ENCODE data around the gene PRSS37.
"Not testable (repeated sequence)": the region's sequence is repeated elsewhere in the genome, so short reads cannot be mapped to it uniquely, and the experiment has no call there.

PRSS37 gene

GRCh38 chr7:141841385-141841784, at the start of gene PRSS37:
PRSS37 (minus strand) TSS chr7:141841485; CDS start chr7:141841049, 436 bp downstream.
- no peak for DNase-seq (ENCODE audit: low read depth)

- no peak for DNase-seq (ENCODE audit: low read depth)
Observed at GRCh38 chr7:141889321-141889720, 48.0 kb upstream of the PRSS37 start.

- no peak for DNase-seq (ENCODE audit: low read depth)
Observed at GRCh38 chr7:141884539-141885225, 43.4 kb upstream of the PRSS37 start.

- no peak for DNase-seq (ENCODE audit: low read depth)
Observed at GRCh38 chr7:141880960-141881359, 39.7 kb upstream of the PRSS37 start.

GRCh38 chr7:141877365-141877764, 36.1 kb upstream of the PRSS37 start:
- DNase-seq (ENCODE audit: low read depth), result no peak

- DNase-seq (ENCODE audit: low read depth), result no peak
Observed at GRCh38 chr7:141876371-141876770, 35.1 kb upstream of the PRSS37 start.

- DNase-seq (ENCODE audit: low read depth), result no peak
Observed at GRCh38 chr7:141875453-141875852, 34.2 kb upstream of the PRSS37 start.

- DNase-seq (ENCODE audit: low read depth), result no peak
Observed at GRCh38 chr7:141874787-141875186, 33.5 kb upstream of the PRSS37 start.

GRCh38 chr7:141872931-141873330, 31.6 kb upstream of the PRSS37 start:
- no peak for DNase-seq (ENCODE audit: low read depth)

- DNase-seq (ENCODE audit: low read depth), result no peak
Observed at GRCh38 chr7:141866974-141867373, 25.7 kb upstream of the PRSS37 start.

- no peak for DNase-seq (ENCODE audit: low read depth)
Observed at GRCh38 chr7:141864765-141865447, 23.6 kb upstream of the PRSS37 start.

GRCh38 chr7:141860207-141860606, 18.9 kb upstream of the PRSS37 start:
- DNase-seq (ENCODE audit: low read depth), result no peak

GRCh38 chr7:141847996-141848395, 6.7 kb upstream of the PRSS37 start:
- DNase-seq (ENCODE audit: low read depth), result no peak

- DNase-seq (ENCODE audit: low read depth), result no peak
Observed at GRCh38 chr7:141844256-141844655, 3.0 kb upstream of the PRSS37 start.

GRCh38 chr7:141842904-141843303, 1.6 kb upstream of the PRSS37 start:
- no peak for DNase-seq (ENCODE audit: low read depth)

- no peak for DNase-seq (ENCODE audit: low read depth)
Observed at GRCh38 chr7:141840708-141841107, 577 bp downstream of the PRSS37 start.

- DNase-seq (ENCODE audit: low read depth), result no peak
Observed at GRCh38 chr7:141839256-141839655, 2.0 kb downstream of the PRSS37 start.

GRCh38 chr7:141838581-141838980, 2.7 kb downstream of the PRSS37 start:
- no peak for DNase-seq (ENCODE audit: low read depth)

GRCh38 chr7:141837683-141838082, 3.6 kb downstream of the PRSS37 start:
- no peak for DNase-seq (ENCODE audit: low read depth)

GRCh38 chr7:141822432-141822831, 18.9 kb downstream of the PRSS37 start:
- not testable (repeated sequence) for DNase-seq (ENCODE audit: low read depth)

GRCh38 chr7:141820067-141820466, 21.2 kb downstream of the PRSS37 start:
- DNase-seq (ENCODE audit: low read depth), result no peak

- DNase-seq (ENCODE audit: low read depth), result no peak
Observed at GRCh38 chr7:141792526-141792925, 48.8 kb downstream of the PRSS37 start.

GRCh38 chr7:141789917-141790316, 51.4 kb downstream of the PRSS37 start, which contains the start of gene TAS2R5:
TAS2R5 (plus strand) TSS chr7:141790217; CDS start chr7:141790362, 145 bp downstream.
- DNase-seq (ENCODE audit: low read depth), result no peak

GRCh38 chr7:141788296-141788695, 53.0 kb downstream of the PRSS37 start:
- no peak for DNase-seq (ENCODE audit: low read depth)

All from activated T-helper 9 cell treated with anti-CD3 and anti-CD28 coated beads, Interleukin-2, amount 50 U/mL, for 16 hours (primary cell).